IPS DF 4.7 (cell line): ENCODE measurements around the gene ACOT4.
"Not testable (repeated sequence)": the region's sequence is repeated elsewhere in the genome, so short reads cannot be mapped to it uniquely, and the experiment has no call there.

Source experiments
- DNase-seq: peaks from one replicate; pipeline ENCODE4 v3.0.0-alpha.2; 2013; ENCODE audit warnings: low spot score; ENCODE audit errors: extremely low read depth

ACOT4 gene

GRCh38 chr14:73591690-73592449 lies at the start of gene ACOT4:
TSS of gene ACOT4 (plus strand) at chr14:73591873. CDS start at chr14:73591960, 87 bp downstream.
- DNase-seq = no peak

- not testable (repeated sequence) for DNase-seq
These were observed 48.7 kb upstream of the ACOT4 start for GRCh38 chr14:73542961-73543360.

- DNase-seq = not testable (repeated sequence)
These were observed 46.3 kb upstream of the ACOT4 start for GRCh38 chr14:73545353-73545752.

- DNase-seq = not testable (repeated sequence)
These were observed 42.6 kb upstream of the ACOT4 start for GRCh38 chr14:73549097-73549496.

GRCh38 chr14:73549889-73550524 lies 41.7 kb upstream of the ACOT4 start:
- not testable (repeated sequence) for DNase-seq

- no peak for DNase-seq
These were observed 37.8 kb upstream of the ACOT4 start for GRCh38 chr14:73553845-73554244.

- not testable (repeated sequence) for DNase-seq
These were observed 34.5 kb upstream of the ACOT4 start for GRCh38 chr14:73557201-73557600.

- DNase-seq = not testable (repeated sequence)
These were observed 33.4 kb upstream of the ACOT4 start for GRCh38 chr14:73558238-73558637.

GRCh38 chr14:73562256-73562655 lies 29.4 kb upstream of the ACOT4 start:
- not testable (repeated sequence) for DNase-seq

- not testable (repeated sequence) for DNase-seq
These were observed 29.0 kb upstream of the ACOT4 start for GRCh38 chr14:73562696-73563095.

GRCh38 chr14:73566431-73566830 lies 25.2 kb upstream of the ACOT4 start:
- not testable (repeated sequence) for DNase-seq

GRCh38 chr14:73566935-73567334 lies 24.7 kb upstream of the ACOT4 start:
- not testable (repeated sequence) for DNase-seq

- no peak for DNase-seq
These were observed 24.3 kb upstream of the ACOT4 start for GRCh38 chr14:73567358-73567757.

GRCh38 chr14:73567951-73568885 lies 23.5 kb upstream of the ACOT4 start:
- DNase-seq = no peak

GRCh38 chr14:73568886-73569184 lies 22.8 kb upstream of the ACOT4 start:
- not testable (repeated sequence) for DNase-seq

- DNase-seq = not testable (repeated sequence)
These were observed 22.3 kb upstream of the ACOT4 start, which contains the start of gene ACOT2 for GRCh38 chr14:73569185-73569958. TSS of gene ACOT2 (plus strand) at chr14:73569213. CDS start at chr14:73569241, 28 bp downstream.

- DNase-seq = not testable (repeated sequence)
These were observed 20.8 kb upstream of the ACOT4 start for GRCh38 chr14:73570913-73571312.

- not testable (repeated sequence) for DNase-seq
These were observed 18.6 kb upstream of the ACOT4 start for GRCh38 chr14:73573034-73573433.

GRCh38 chr14:73573740-73574139 lies 17.9 kb upstream of the ACOT4 start:
- not testable (repeated sequence) for DNase-seq

GRCh38 chr14:73574251-73574650 lies 17.4 kb upstream of the ACOT4 start:
- not testable (repeated sequence) for DNase-seq

GRCh38 chr14:73576391-73576790 lies 15.3 kb upstream of the ACOT4 start:
- no peak for DNase-seq
